Karpas-422 (cell line): ENCODE measurements around the gene C16orf78. TPM values are rescaled to one million over a fixed set of nuclear protein-coding genes. Genes with fewer than 3 reads are reported as not detected.

ENCODE experiments used
- DNase-seq: peaks from one replicate; pipeline ENCODE4 v3.0.0-alpha.2; 2015
- H2AFZ ChIP-seq: fragments of 200-600 bp; sonication (generic); 2 replicates; pipeline ENCODE4 v1.6.1; 2014; ENCODE audit warnings: antibody characterized with exemption, low read length, mixed read lengths
- H3K27ac ChIP-seq: fragments of 200-600 bp; sonication (generic); 2 replicates; pipeline ENCODE4 v1.5.1; 2014; ENCODE audit warnings: mild to moderate bottlenecking, low read length, moderate library complexity
- H3K27me3 ChIP-seq: fragments of 200-600 bp; sonication (generic); 2 replicates; pipeline ENCODE4 v1.6.1; 2014; ENCODE audit warnings: low read length, mixed read lengths
- H3K36me3 ChIP-seq: fragments of 200-600 bp; sonication (generic); 2 replicates; pipeline ENCODE4 v1.6.1; 2014; ENCODE audit warnings: low read length, mixed read lengths; ENCODE audit not compliant: insufficient read depth
- H3K4me1 ChIP-seq: fragments of 200-600 bp; sonication (generic); 2 replicates; pipeline ENCODE4 v1.6.1; 2014; ENCODE audit warnings: mild to moderate bottlenecking, low read length, mixed read lengths
- H3K4me2 ChIP-seq: fragments of 200-600 bp; sonication (generic); 2 replicates; pipeline ENCODE4 v1.6.1; 2014; ENCODE audit warnings: low read length, low read depth, mild to moderate bottlenecking; ENCODE audit not compliant: poor library complexity, severe bottlenecking
- H3K4me3 ChIP-seq: fragments of 200-600 bp; sonication (generic); 2 replicates; pipeline ENCODE4 v1.5.1; 2014; ENCODE audit warnings: mild to moderate bottlenecking, antibody characterized with exemption, low read length, mixed read lengths
- H3K79me2 ChIP-seq: fragments of 200-600 bp; sonication (generic); 2 replicates; pipeline ENCODE4 v1.6.1; 2014; ENCODE audit warnings: mild to moderate bottlenecking, low read length, mixed read lengths
- H3K9ac ChIP-seq: fragments of 200-600 bp; sonication (generic); 2 replicates; pipeline ENCODE4 v1.6.0; 2014; ENCODE audit warnings: low read length
- H3K9me2 ChIP-seq: fragments of 200-600 bp; sonication (generic), shearing (Covaris generic); replicated peaks from 2 replicates; pipeline ENCODE4 v1.6.0; 2014; ENCODE audit warnings: mild to moderate bottlenecking, low read length, moderate library complexity; ENCODE audit not compliant: insufficient read depth
- H3K9me3 ChIP-seq: fragments of 300-700, 200-600 bp; sonication (generic); 2 replicates; pipeline ENCODE4 v1.6.1; 2014; ENCODE audit warnings: low read length, mixed read lengths
- H4K20me1 ChIP-seq: fragments of 200-600 bp; sonication (generic); 2 replicates; pipeline ENCODE4 v1.6.1; 2014; ENCODE audit warnings: mild to moderate bottlenecking, antibody characterized with exemption, low read length, low read depth; ENCODE audit not compliant: insufficient read depth
- total RNA-seq: library from RNA; depleted of rRNA; stranded (reverse); fragments of >200 nt; shearing (Covaris generic); gene quantifications from 2 replicates; pipeline ENCODE4 v1.2.3, GENCODE V29; 2014; ENCODE audit warnings: low replicate concordance

Gene C16orf78
- total RNA-seq, 1 experiment from 2014 or later: not detected

GRCh38 chr16:49395021-49395420 is 21.4 kb downstream of the C16orf78 start:
- no peaks in the 10 kb centered on the region for H3K27me3 ChIP-seq
- H3K9ac ChIP-seq: no peak overlapping the region
- H3K4me2 ChIP-seq: no peak overlapping the region
- H4K20me1 ChIP-seq: no peaks in the 10 kb centered on the region
- H3K79me2 ChIP-seq: no peaks in the 10 kb centered on the region
- no peak overlapping the region for H2AFZ ChIP-seq
- H3K27ac ChIP-seq: no peak overlapping the region
- peaks cover 3% of the 10 kb centered on the region for H3K4me1 ChIP-seq
- DNase-seq: no peak
- H3K4me3 ChIP-seq: no peak overlapping the region
- no peaks in the 10 kb centered on the region for H3K9me3 ChIP-seq
- H3K9me2 ChIP-seq: no peaks in the 10 kb centered on the region
- H3K36me3 ChIP-seq: no peaks in the 10 kb centered on the region

GRCh38 chr16:49396206-49396720 is 22.7 kb downstream of the C16orf78 start:
- H4K20me1 ChIP-seq: no peaks in the 10 kb centered on the region
- H3K9ac ChIP-seq: no peak overlapping the region
- H3K9me3 ChIP-seq: no peaks in the 10 kb centered on the region
- H3K27me3 ChIP-seq: no peaks in the 10 kb centered on the region
- H3K9me2 ChIP-seq: no peaks in the 10 kb centered on the region
- no peak overlapping the region for H2AFZ ChIP-seq
- no peak overlapping the region for H3K27ac ChIP-seq
- no peak overlapping the region for H3K4me2 ChIP-seq
- H3K36me3 ChIP-seq: no peaks in the 10 kb centered on the region
- no peak for DNase-seq
- no peaks in the 10 kb centered on the region for H3K79me2 ChIP-seq
- H3K4me1 ChIP-seq: peaks cover 4% of the 10 kb centered on the region
- no peak overlapping the region for H3K4me3 ChIP-seq

- H4K20me1 ChIP-seq: no peaks in the 10 kb centered on the region
- no peak overlapping the region for H3K4me3 ChIP-seq
- no peaks in the 10 kb centered on the region for H3K36me3 ChIP-seq
- H3K27ac ChIP-seq: no peak overlapping the region
- H2AFZ ChIP-seq: no peak overlapping the region
- H3K9me3 ChIP-seq: no peaks in the 10 kb centered on the region
- no peak overlapping the region for H3K9ac ChIP-seq
- H3K4me1 ChIP-seq: peaks cover 4% of the 10 kb centered on the region
- H3K79me2 ChIP-seq: no peaks in the 10 kb centered on the region
- DNase-seq: no peak
- H3K4me2 ChIP-seq: no peak overlapping the region
- H3K9me2 ChIP-seq: no peaks in the 10 kb centered on the region
- no peaks in the 10 kb centered on the region for H3K27me3 ChIP-seq
Observed at GRCh38 chr16:49398761-49399160, 25.2 kb downstream of the C16orf78 start.

GRCh38 chr16:49399594-49400364 is 26.2 kb downstream of the C16orf78 start:
- DNase-seq: peak; percentile 42
- no peaks in the 10 kb centered on the region for H4K20me1 ChIP-seq
- 0 out of 2 replicates have a peak overlapping the region, but pooled peaks have one; percentile 11 for H3K9ac ChIP-seq
- H3K9me2 ChIP-seq: no peaks in the 10 kb centered on the region
- peaks cover 4% of the 10 kb centered on the region for H3K4me1 ChIP-seq
- no peaks in the 10 kb centered on the region for H3K9me3 ChIP-seq
- no peaks in the 10 kb centered on the region for H3K79me2 ChIP-seq
- no peaks in the 10 kb centered on the region for H3K36me3 ChIP-seq
- no peak overlapping the region for H3K27ac ChIP-seq
- H3K4me2 ChIP-seq: no peak overlapping the region
- H3K27me3 ChIP-seq: no peaks in the 10 kb centered on the region
- H3K4me3 ChIP-seq: no peak overlapping the region
- no peak overlapping the region for H2AFZ ChIP-seq

- Histone ChIP-seq H3K9ac (no peak overlapping the region), H4K20me1 (no peaks in the 10 kb centered on the region), H3K9me2 (no peaks in the 10 kb centered on the region), H3K9me3 (no peaks in the 10 kb centered on the region), H3K27ac (no peak overlapping the region), H3K36me3 (no peaks in the 10 kb centered on the region), H3K27me3 (no peaks in the 10 kb centered on the region), H3K79me2 (no peaks in the 10 kb centered on the region), H2AFZ (no peak overlapping the region), H3K4me2 (no peak overlapping the region), H3K4me1 (peaks cover 4% of the 10 kb centered on the region), H3K4me3 (no peak overlapping the region)
- no peak for DNase-seq
Observed at GRCh38 chr16:49400611-49401010, 27.0 kb downstream of the C16orf78 start.

GRCh38 chr16:49405123-49405522 is 31.5 kb downstream of the C16orf78 start:
- H3K4me3 ChIP-seq: no peak overlapping the region
- H2AFZ ChIP-seq: no peak overlapping the region
- H3K27me3 ChIP-seq: no peaks in the 10 kb centered on the region
- no peak overlapping the region for H3K4me2 ChIP-seq
- no peak overlapping the region for H3K27ac ChIP-seq
- H3K9ac ChIP-seq: no peak overlapping the region
- H3K9me3 ChIP-seq: no peaks in the 10 kb centered on the region
- no peak for DNase-seq
- H3K36me3 ChIP-seq: no peaks in the 10 kb centered on the region
- no peaks in the 10 kb centered on the region for H3K79me2 ChIP-seq
- H4K20me1 ChIP-seq: no peaks in the 10 kb centered on the region
- H3K9me2 ChIP-seq: no peaks in the 10 kb centered on the region
- H3K4me1 ChIP-seq: peaks cover 11% of the 10 kb centered on the region

GRCh38 chr16:49405530-49405929 is 31.9 kb downstream of the C16orf78 start:
- no peaks in the 10 kb centered on the region for H3K9me3 ChIP-seq
- H3K36me3 ChIP-seq: no peaks in the 10 kb centered on the region
- H3K27ac ChIP-seq: no peak overlapping the region
- no peaks in the 10 kb centered on the region for H3K79me2 ChIP-seq
- H3K9me2 ChIP-seq: no peaks in the 10 kb centered on the region
- H3K9ac ChIP-seq: no peak overlapping the region
- H3K4me2 ChIP-seq: no peak overlapping the region
- H2AFZ ChIP-seq: no peak overlapping the region
- H3K4me1 ChIP-seq: peaks cover 11% of the 10 kb centered on the region
- H4K20me1 ChIP-seq: no peaks in the 10 kb centered on the region
- no peak overlapping the region for H3K4me3 ChIP-seq
- H3K27me3 ChIP-seq: no peaks in the 10 kb centered on the region
- DNase-seq: no peak

GRCh38 chr16:49407873-49408550 is 34.4 kb downstream of the C16orf78 start:
- no peak overlapping the region for H3K4me3 ChIP-seq
- no peaks in the 10 kb centered on the region for H3K9me3 ChIP-seq
- DNase-seq: peak; percentile 86
- H2AFZ ChIP-seq: no peak overlapping the region
- peak overlapping the region; percentile 32 for H3K4me2 ChIP-seq
- no peaks in the 10 kb centered on the region for H3K9me2 ChIP-seq
- no peaks in the 10 kb centered on the region for H3K36me3 ChIP-seq
- no peak overlapping the region for H3K9ac ChIP-seq
- no peak overlapping the region for H3K27ac ChIP-seq
- H4K20me1 ChIP-seq: no peaks in the 10 kb centered on the region
- H3K4me1 ChIP-seq: peaks cover 13% of the 10 kb centered on the region
- no peaks in the 10 kb centered on the region for H3K27me3 ChIP-seq
- no peaks in the 10 kb centered on the region for H3K79me2 ChIP-seq
